AG10803 (cell line): Measurements from ENCODE around the gene CATSPERZ.
A peak's percentile ranks its signal among the peaks of the same experiment; 100 is the strongest.
"Not testable (repeated sequence)": the region's sequence is repeated elsewhere in the genome, so short reads cannot be mapped to it uniquely, and the experiment has no call there.

Experiments used
- DNase-seq: peaks from one replicate; pipeline ENCODE4 v3.0.0; 2010; ENCODE audit warnings: low read depth
- H3K4me3 ChIP-seq: 2 replicates; pipeline ENCODE4 v1.5.1; 2011; ENCODE audit warnings: mild to moderate bottlenecking, low read length, control low read depth
- CTCF ChIP-seq: conservative IDR thresholded peaks from 2 replicates; pipeline ENCODE4 v1.5.1; 2011; ENCODE audit warnings: mild to moderate bottlenecking, low read length, control low read depth, inconsistent platforms

Gene CATSPERZ

GRCh38 chr11:64305691-64306562 lies 5.8 kb downstream of the CATSPERZ start:
- DNase-seq: peak; percentile 21
- peak overlapping the region; percentile 75 for H3K4me3 ChIP-seq
- no peak; the same call in 1 of the 2 replicates for TF ChIP-seq CTCF

- no peak for DNase-seq
- TF ChIP-seq CTCF: no peak
- H3K4me3 ChIP-seq: peak overlapping the region; percentile 75
Observed at GRCh38 chr11:64306563-64306875, 6.4 kb downstream of the CATSPERZ start.

GRCh38 chr11:64306876-64307622 lies 6.9 kb downstream of the CATSPERZ start:
- DNase-seq: peak; percentile 12
- H3K4me3 ChIP-seq: peak overlapping the region; percentile 75
- no peak for TF ChIP-seq CTCF

- H3K4me3 ChIP-seq, DNase-seq: not testable (repeated sequence)
Observed at GRCh38 chr11:64307795-64308194, 7.6 kb downstream of the CATSPERZ start.

- no peak for DNase-seq
- no peak overlapping the region for H3K4me3 ChIP-seq
- no peak for TF ChIP-seq CTCF
Observed at GRCh38 chr11:64312947-64313346, 12.8 kb downstream of the CATSPERZ start.

- no peak for TF ChIP-seq CTCF
- peak; percentile 56 for DNase-seq
- peak overlapping the region; percentile 33 for H3K4me3 ChIP-seq
Observed at GRCh38 chr11:64313491-64314145, 13.5 kb downstream of the CATSPERZ start.

GRCh38 chr11:64314146-64314804 lies 14.1 kb downstream of the CATSPERZ start:
- no peak for DNase-seq
- H3K4me3 ChIP-seq: peak overlapping the region; percentile 33
- TF ChIP-seq CTCF: peak; percentile 27
